HepG2 (cell line): ENCODE measurements around the gene SEMA3F. TPM values are rescaled to one million over a fixed set of nuclear protein-coding genes. Genes with fewer than 3 reads are reported as not detected.

Experiments used
- ATAC-seq: fragments of 200-7000 bp; cut with Tn5 transposase; 3 replicates; pipeline ENCODE4 v1.9.1; 2020; ENCODE audit warnings: mild to moderate bottlenecking, moderate library complexity
- BruUV-seq: library from RNA; stranded (reverse); fragments of 400-500 nt; replicated peaks from 2 replicates; lab custom pipeline; 2021; lab: Mats Ljungman, UMichigan
- CTCF ChIA-PET: fragments of 300-600 bp; formaldehyde crosslinking; extraction: SDS; loops from one replicate; lab custom pipeline; 2021; ENCODE audit warnings: low total read pairs, inconsistent platforms, low intra/inter-chr PET ratio; lab: Yijun Ruan, JAX
- POLR2A ChIA-PET: fragments of 350-600 bp; sonication (Branson Sonifier 250); formaldehyde crosslinking; loops from one replicate; lab custom pipeline; 2020; ENCODE audit warnings: antibody characterized with exemption, inconsistent platforms; lab: Yijun Ruan, JAX
- DNase-seq: peaks from one replicate; pipeline ENCODE4 v3.0.0-alpha.2; 2015; ENCODE audit warnings: low spot score
- FAIRE-seq: peaks from 3 replicates; lab custom pipeline; 2011; peaks lifted over from hg19 to GRCh38; lab: Jason Lieb, UNC
- H2AFZ ChIP-seq: one replicate; pipeline ENCODE4 v1.6.1; 2011; ENCODE audit warnings: low read length, inconsistent platforms
- H3K27ac ChIP-seq: fragments of 300-600 bp; 3 replicates; pipeline ENCODE4 v1.8.0; 2011; ENCODE audit warnings: mixed run types, mild to moderate bottlenecking, mixed read lengths, low read length, inconsistent platforms; ENCODE audit not compliant: insufficient read depth; ENCODE audit errors: extremely low read length
- H3K27me3 ChIP-seq, 2 experiments: fragments of 200-600 bp in 1 of 2; 2 replicates in 1 of 2; 3 replicates in 1 of 2; pipeline versions ENCODE4 v1.6.0 to v1.8.0; 2011; ENCODE audit warnings: low read length in 2 of 2, mild to moderate bottlenecking in 2 of 2, moderate library complexity in 2 of 2, inconsistent platforms in 1 of 2; ENCODE audit not compliant: insufficient read depth in 2 of 2, control insufficient read depth in 1 of 2
- H3K36me3 ChIP-seq, 2 experiments: fragments of 200-600 bp in 1 of 2; replicated peaks in 1 of 2; 2 replicates in 1 of 2; 3 replicates in 1 of 2; pipeline versions ENCODE4 v1.5.1 to v1.8.0; 2011; ENCODE audit warnings: low read length in 2 of 2, inconsistent platforms in 1 of 2; ENCODE audit not compliant: insufficient read depth in 2 of 2, control insufficient read depth in 1 of 2
- H3K4me1 ChIP-seq: 2 replicates; pipeline ENCODE4 v1.5.1; 2012; ENCODE audit warnings: low read length, inconsistent platforms; ENCODE audit not compliant: insufficient read depth
- H3K4me2 ChIP-seq: 2 replicates; pipeline ENCODE4 v1.6.0; 2011; ENCODE audit warnings: low read depth, low read length, inconsistent platforms
- H3K4me3 ChIP-seq, 3 experiments: fragments of 200-600 bp in 1 of 3; sonication (generic), shearing (Covaris generic) in 1 of 3; replicated peaks in 1 of 3; 2 replicates each; pipeline ENCODE4 v1.5.1; 2011 to 2016; ENCODE audit warnings: low read length in 3 of 3, inconsistent platforms in 2 of 3, low read depth in 2 of 3, mild to moderate bottlenecking in 2 of 3, control low read depth in 1 of 3, mixed read lengths in 1 of 3; ENCODE audit not compliant: insufficient read depth in 1 of 3
- H3K79me2 ChIP-seq: one replicate; pipeline ENCODE4 v1.6.1; 2011; ENCODE audit warnings: low read length, inconsistent platforms; ENCODE audit not compliant: insufficient read depth
- H3K9ac ChIP-seq: 2 replicates; pipeline ENCODE4 v1.6.0; 2011; ENCODE audit warnings: mild to moderate bottlenecking, low read depth, low read length, inconsistent platforms; ENCODE audit not compliant: insufficient read depth
- H3K9me3 ChIP-seq: 2 replicates; pipeline ENCODE4 v1.5.1; 2012; ENCODE audit warnings: mild to moderate bottlenecking, low read length
- H4K20me1 ChIP-seq: 2 replicates; pipeline ENCODE4 v1.6.0; 2011; ENCODE audit warnings: inconsistent platforms, mild to moderate bottlenecking, low read length, moderate library complexity; ENCODE audit not compliant: insufficient read depth
- HNRNPL ChIP-seq: fragments of 200-400 bp; formaldehyde crosslinking; IDR thresholded peaks from 2 replicates; pipeline ENCODE4 v1.6.1; 2017; ENCODE audit warnings: mild to moderate bottlenecking, low read depth, low read length
- KDM3A ChIP-seq: IDR thresholded peaks from 2 replicates; pipeline ENCODE4 v1.6.1; 2018; ENCODE audit warnings: low read depth, missing compliant biosample characterization
- NCOA2 ChIP-seq: sonication (generic); formaldehyde crosslinking; IDR thresholded peaks from 2 replicates; pipeline ENCODE4 v1.8.0; 2022; ENCODE audit warnings: inconsistent platforms
- ONECUT2 ChIP-seq: sonication (generic); formaldehyde crosslinking; IDR thresholded peaks from 2 replicates; pipeline ENCODE4 v1.4.0; 2020; ENCODE audit warnings: missing genetic modification reagents
- RBFOX2 ChIP-seq: fragments of 200-400 bp; formaldehyde crosslinking; IDR thresholded peaks from 2 replicates; pipeline ENCODE4 v1.6.1; 2017; ENCODE audit warnings: low read depth, mild to moderate bottlenecking, low read length
- RCOR2 ChIP-seq: IDR thresholded peaks from 2 replicates; pipeline ENCODE4 v1.6.1; 2016; ENCODE audit warnings: missing biosample characterization, missing genetic modification reagents
- SAFB2 ChIP-seq: sonication (generic); formaldehyde crosslinking; IDR thresholded peaks from 2 replicates; pipeline ENCODE4 v1.5.1; 2020; ENCODE audit warnings: missing genetic modification reagents, low read depth, mild to moderate bottlenecking, borderline replicate concordance
- SNAI1 ChIP-seq: sonication (generic); formaldehyde crosslinking; IDR thresholded peaks from 2 replicates; pipeline ENCODE4 v1.5.0; 2020; ENCODE audit warnings: mild to moderate bottlenecking, missing genetic modification reagents, borderline replicate concordance
- ZKSCAN5 ChIP-seq: sonication (generic); formaldehyde crosslinking; IDR thresholded peaks from 2 replicates; pipeline ENCODE4 v1.5.1; 2020; ENCODE audit warnings: mild to moderate bottlenecking, missing genetic modification reagents
- ZMYM3 ChIP-seq: sonication (generic); formaldehyde crosslinking; IDR thresholded peaks from 2 replicates; pipeline ENCODE4 v1.5.1; 2020; ENCODE audit warnings: mild to moderate bottlenecking, missing genetic modification reagents
- ZNF225 ChIP-seq: sonication (generic); formaldehyde crosslinking; IDR thresholded peaks from 2 replicates; pipeline ENCODE4 v1.4.0; 2020; ENCODE audit warnings: mild to moderate bottlenecking, missing genetic modification reagents
- ZNF629 ChIP-seq: sonication (generic); formaldehyde crosslinking; conservative IDR thresholded peaks from 2 replicates; pipeline ENCODE4 v1.5.0; 2020; ENCODE audit warnings: missing genetic modification reagents
- WGBS: methylation state at CpG from one replicate; pipeline ENCODE4 v1.1.6; 2017; ENCODE audit warnings: low lambda C conversion rate; 5-methylcytosine and 5-hydroxymethylcytosine counted together
- in situ Hi-C: cut with HindIII; loops from 2 replicates; pipeline ENCODE4 v1.10.0; 2017; ENCODE audit warnings: low pct_unique_long_range_greater_than_20kb; ENCODE audit not compliant: extremely low pct_ligation_motif_present
- intact Hi-C: fragments of 100-400 bp; cut with micrococcal nuclease; formaldehyde crosslinking; loops from one replicate; pipeline ENCODE4 v1.10.0; 2022; ENCODE audit not compliant: unreplicated experiment
- polyA plus RNA-seq, 8 experiments: library from polyadenylated mRNA; depleted of rRNA in 3 of 8; stranded (reverse) in 7 of 8; unstranded in 1 of 8; fragments of >200 nt; fragmentation: Illumina TruSeq in 4 of 8; extraction: Trizol in 4 of 8; gene quantifications; 2 replicates each; pipeline versions ENCODE4 v1.2.1 to v1.2.3, GENCODE V29; 2011 to 2016; ENCODE audit warnings: low read depth in 4 of 8, missing spikeins in 1 of 8, mixed read lengths in 1 of 8; ENCODE audit not compliant: insufficient read depth in 1 of 8
- total RNA-seq, 5 experiments: library from RNA; depleted of rRNA; stranded (reverse); fragments of >200 nt; fragmentation: Illumina TruSeq; extraction: Trizol; gene quantifications; 2 replicates each; pipeline ENCODE4 v1.2.3, GENCODE V29; 2016; ENCODE audit warnings: low read depth in 1 of 5
- TF ChIP-seq, protein P1 (sequence below): sonication (generic); formaldehyde crosslinking; IDR thresholded peaks from 2 replicates; pipeline ENCODE4 v1.4.0; 2020; ENCODE audit warnings: missing genetic modification reagents, borderline replicate concordance
- TF ChIP-seq, protein P2 (sequence below): IDR thresholded peaks from 2 replicates; pipeline ENCODE4 v1.6.1; 2016; ENCODE audit warnings: low read depth
- TF ChIP-seq, protein P3 (sequence below): sonication (generic); formaldehyde crosslinking; IDR thresholded peaks from 2 replicates; pipeline ENCODE4 v1.4.0; 2020; ENCODE audit warnings: missing genetic modification reagents, mild to moderate bottlenecking, borderline replicate concordance
- TF ChIP-seq, protein P4 (sequence below), 2 experiments: fragments of 450-650 bp in 1 of 2; sonication (generic) in 1 of 2; formaldehyde crosslinking; IDR thresholded peaks; 2 replicates each; pipeline versions ENCODE4 v1.5.0 to v1.8.0; 2020 to 2022; ENCODE audit warnings: mild to moderate bottlenecking in 1 of 2, missing genetic modification reagents in 1 of 2

Gene SEMA3F
- total and polyA plus RNA-seq, 2 of the 13 experiments (the other 11 are each of a cell fraction or from before 2014, with no cell fraction given), result 7.6 to 17.2 TPM

DNA sequence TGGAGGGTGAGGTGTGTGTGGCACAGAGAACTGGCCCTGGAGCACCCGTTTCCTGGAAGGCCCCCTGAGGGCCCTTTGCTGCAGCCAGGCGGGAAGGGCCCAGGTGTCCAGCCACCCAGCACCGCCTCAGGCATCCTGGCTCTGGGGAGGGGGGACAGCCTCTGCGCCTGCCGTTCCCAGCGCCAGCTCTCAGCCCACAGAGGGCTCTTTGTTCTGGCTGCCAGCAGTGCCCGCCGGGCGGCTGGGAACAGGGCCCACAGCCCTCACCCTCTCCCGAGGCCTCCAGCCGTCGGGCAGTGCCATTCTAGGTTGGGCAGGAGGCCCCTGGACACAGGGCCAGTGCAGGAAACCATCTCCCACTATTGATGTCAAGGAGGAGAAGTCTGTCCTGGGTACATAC, 58.2 kb downstream of the SEMA3F start (continued):
- TF ChIP-seq, protein P1, sequence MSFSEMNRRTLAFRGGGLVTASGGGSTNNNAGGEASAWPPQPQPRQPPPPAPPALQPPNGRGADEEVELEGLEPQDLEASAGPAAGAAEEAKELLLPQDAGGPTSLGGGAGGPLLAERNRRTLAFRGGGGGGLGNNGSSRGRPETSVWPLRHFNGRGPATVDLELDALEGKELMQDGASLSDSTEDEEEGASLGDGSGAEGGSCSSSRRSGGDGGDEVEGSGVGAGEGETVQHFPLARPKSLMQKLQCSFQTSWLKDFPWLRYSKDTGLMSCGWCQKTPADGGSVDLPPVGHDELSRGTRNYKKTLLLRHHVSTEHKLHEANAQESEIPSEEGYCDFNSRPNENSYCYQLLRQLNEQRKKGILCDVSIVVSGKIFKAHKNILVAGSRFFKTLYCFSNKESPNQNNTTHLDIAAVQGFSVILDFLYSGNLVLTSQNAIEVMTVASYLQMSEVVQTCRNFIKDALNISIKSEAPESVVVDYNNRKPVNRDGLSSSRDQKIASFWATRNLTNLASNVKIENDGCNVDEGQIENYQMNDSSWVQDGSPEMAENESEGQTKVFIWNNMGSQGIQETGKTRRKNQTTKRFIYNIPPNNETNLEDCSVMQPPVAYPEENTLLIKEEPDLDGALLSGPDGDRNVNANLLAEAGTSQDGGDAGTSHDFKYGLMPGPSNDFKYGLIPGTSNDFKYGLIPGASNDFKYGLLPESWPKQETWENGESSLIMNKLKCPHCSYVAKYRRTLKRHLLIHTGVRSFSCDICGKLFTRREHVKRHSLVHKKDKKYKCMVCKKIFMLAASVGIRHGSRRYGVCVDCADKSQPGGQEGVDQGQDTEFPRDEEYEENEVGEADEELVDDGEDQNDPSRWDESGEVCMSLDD, result no peak
- TF ChIP-seq SAFB2 (CRISPR knock-in tag), result no peak
- peak; percentile 73; the same call in 1 of the 2 replicates for TF ChIP-seq HNRNPL
- no peak for TF ChIP-seq KDM3A (CRISPR knock-in tag)
- 0 out of 2 replicates have a peak, but pooled peaks have one; percentile 13 for TF ChIP-seq SNAI1 (CRISPR knock-in tag)
- peak; percentile 64; the same call in 1 of the 2 replicates for TF ChIP-seq RBFOX2

DNA sequence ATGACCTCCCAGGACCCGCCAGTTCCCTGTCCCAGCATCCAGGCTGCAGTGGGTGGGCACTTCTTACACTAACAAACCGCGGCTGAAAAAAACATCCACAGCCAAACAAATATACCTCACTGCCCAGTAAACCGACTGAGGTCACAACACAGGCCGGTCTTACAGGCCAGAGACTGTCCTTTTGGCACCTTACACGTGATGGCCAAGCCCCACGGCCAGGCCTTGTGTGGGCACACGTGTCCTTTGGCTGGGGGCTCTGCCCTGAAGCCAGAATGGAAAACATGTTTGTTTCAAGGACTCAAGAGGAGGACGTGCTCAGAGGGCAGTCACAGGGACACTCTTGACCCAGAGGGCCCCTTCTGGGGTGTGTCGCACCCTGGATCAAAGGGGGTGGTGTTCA, 59.7 kb downstream of the SEMA3F start:
- BruUV-seq, result no TSS peak
- Histone ChIP-seq H3K79me2 (peaks cover 18% of the 10 kb centered on the region), H3K4me1 (peaks cover 49% of the 10 kb centered on the region), H2AFZ (no peak overlapping the region), H3K9ac (no peak overlapping the region), H3K27ac (no peak overlapping the region), H3K36me3 (peaks cover 21 to 60% of the 10 kb centered on the region in 2 experiments)
- intact Hi-C loops, result no loop called here
- CTCF ChIA-PET, result no interaction called here
- in situ Hi-C loops, result no loop called here
- TF ChIP-seq ZMYM3 (CRISPR knock-in tag), result no peak
- no peak for TF ChIP-seq ZNF225 (CRISPR knock-in tag)
- TF ChIP-seq NCOA2 (CRISPR knock-in tag), result no peak
- no peak for TF ChIP-seq ZNF629 (CRISPR knock-in tag)
- TF ChIP-seq, protein P2, sequence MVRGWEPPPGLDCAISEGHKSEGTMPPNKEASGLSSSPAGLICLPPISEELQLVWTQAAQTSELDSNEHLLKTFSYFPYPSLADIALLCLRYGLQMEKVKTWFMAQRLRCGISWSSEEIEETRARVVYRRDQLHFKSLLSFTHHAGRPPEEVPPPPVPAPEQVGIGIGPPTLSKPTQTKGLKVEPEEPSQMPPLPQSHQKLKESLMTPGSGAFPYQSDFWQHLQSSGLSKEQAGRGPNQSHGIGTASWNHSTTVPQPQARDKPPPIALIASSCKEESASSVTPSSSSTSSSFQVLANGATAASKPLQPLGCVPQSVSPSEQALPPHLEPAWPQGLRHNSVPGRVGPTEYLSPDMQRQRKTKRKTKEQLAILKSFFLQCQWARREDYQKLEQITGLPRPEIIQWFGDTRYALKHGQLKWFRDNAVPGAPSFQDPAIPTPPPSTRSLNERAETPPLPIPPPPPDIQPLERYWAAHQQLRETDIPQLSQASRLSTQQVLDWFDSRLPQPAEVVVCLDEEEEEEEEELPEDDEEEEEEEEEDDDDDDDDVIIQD (CRISPR knock-in tag), result no peak
- TF ChIP-seq, protein P3, sequence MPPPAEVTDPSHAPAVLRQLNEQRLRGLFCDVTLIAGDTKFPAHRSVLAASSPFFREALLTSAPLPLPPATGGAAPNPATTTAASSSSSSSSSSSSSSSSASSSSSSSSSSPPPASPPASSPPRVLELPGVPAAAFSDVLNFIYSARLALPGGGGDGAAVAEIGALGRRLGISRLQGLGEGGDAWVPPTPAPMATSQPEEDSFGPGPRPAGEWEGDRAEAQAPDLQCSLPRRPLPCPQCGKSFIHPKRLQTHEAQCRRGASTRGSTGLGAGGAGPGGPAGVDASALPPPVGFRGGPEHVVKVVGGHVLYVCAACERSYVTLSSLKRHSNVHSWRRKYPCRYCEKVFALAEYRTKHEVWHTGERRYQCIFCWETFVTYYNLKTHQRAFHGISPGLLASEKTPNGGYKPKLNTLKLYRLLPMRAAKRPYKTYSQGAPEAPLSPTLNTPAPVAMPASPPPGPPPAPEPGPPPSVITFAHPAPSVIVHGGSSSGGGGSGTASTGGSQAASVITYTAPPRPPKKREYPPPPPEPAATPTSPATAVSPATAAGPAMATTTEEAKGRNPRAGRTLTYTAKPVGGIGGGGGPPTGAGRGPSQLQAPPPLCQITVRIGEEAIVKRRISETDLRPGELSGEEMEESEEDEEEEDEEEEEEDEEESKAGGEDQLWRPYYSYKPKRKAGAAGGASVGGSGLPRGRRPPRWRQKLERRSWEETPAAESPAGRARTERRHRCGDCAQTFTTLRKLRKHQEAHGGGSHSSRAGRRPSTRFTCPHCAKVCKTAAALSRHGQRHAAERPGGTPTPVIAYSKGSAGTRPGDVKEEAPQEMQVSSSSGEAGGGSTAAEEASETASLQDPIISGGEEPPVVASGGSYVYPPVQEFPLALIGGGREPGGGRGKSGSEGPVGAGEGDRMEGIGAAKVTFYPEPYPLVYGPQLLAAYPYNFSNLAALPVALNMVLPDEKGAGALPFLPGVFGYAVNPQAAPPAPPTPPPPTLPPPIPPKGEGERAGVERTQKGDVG, result no peak
- TF ChIP-seq ZKSCAN5, result no peak
- TF ChIP-seq RCOR2, result no peak
- TF ChIP-seq, protein P4, sequence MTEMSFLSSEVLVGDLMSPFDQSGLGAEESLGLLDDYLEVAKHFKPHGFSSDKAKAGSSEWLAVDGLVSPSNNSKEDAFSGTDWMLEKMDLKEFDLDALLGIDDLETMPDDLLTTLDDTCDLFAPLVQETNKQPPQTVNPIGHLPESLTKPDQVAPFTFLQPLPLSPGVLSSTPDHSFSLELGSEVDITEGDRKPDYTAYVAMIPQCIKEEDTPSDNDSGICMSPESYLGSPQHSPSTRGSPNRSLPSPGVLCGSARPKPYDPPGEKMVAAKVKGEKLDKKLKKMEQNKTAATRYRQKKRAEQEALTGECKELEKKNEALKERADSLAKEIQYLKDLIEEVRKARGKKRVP (CRISPR knock-in tag; IDR thresholded peaks at IDR 0.05), result no peak
- TF ChIP-seq ONECUT2, result no peak
- TF ChIP-seq, all 625 proteins: peak for 0
- DNase-seq (no peak), ATAC-seq (no peak), FAIRE-seq (no peak)
- POLR2A ChIA-PET, result interaction anchor here (9.1 to 16.5 kb wide), 2 partner anchors 9 to 20 kb away, joined by 312 to 625 read pairs; partner anchors contain the start of gene SLC38A3
- WGBS, result 88% methylated on average over 8 of the region's 10 CpGs
- Histone ChIP-seq H3K4me3 (no peak overlapping the region), H4K20me1 (no peaks in the 10 kb centered on the region; the same call in 1 of the 2 replicates), H3K9me3 (no peaks in the 10 kb centered on the region), H3K4me2 (no peak overlapping the region), H3K27me3 (no peaks in the 10 kb centered on the region)
